ENCODE measurements around the gene AEBP1.
A peak's percentile ranks its signal among the peaks of the same experiment; 100 is the strongest.

AEBP1 gene

GRCh38 chr7:44155191-44156185 is 51.3 kb downstream of the AEBP1 start:
- Histone ChIP-seq H2BK15ac (replicated peaks; ENCODE audit: low read depth) (no peak overlapping the region), H3K27me3 (ENCODE audit: insufficient read depth, low read length, poor library complexity) (no peaks in the 10 kb centered on the region), H3K27ac (ENCODE audit: low read depth, low read length) (no peak overlapping the region), H3K56ac (ENCODE audit: low read length) (no peak overlapping the region), H4K5ac (ENCODE audit: low read length) (no peak overlapping the region), H2BK5ac (ENCODE audit: low read length) (no peak overlapping the region), H3K18ac (ENCODE audit: low read length) (no peak overlapping the region), H3K79me1 (ENCODE audit: low read length) (no peaks in the 10 kb centered on the region), H3K23ac (ENCODE audit: low read length) (no peak overlapping the region), H3K4ac (ENCODE audit: low read depth, low read length) (no peak overlapping the region), H3K4me1 (ENCODE audit: control insufficient read depth, low read depth, low read length) (no peaks in the 10 kb centered on the region), H3K4me3 (ENCODE audit: low read length) (no peak overlapping the region), H3K79me2 (ENCODE audit: control insufficient read depth, insufficient read depth, low read length) (no peaks in the 10 kb centered on the region), H2AK5ac (ENCODE audit: low read length) (no peak overlapping the region), H2BK120ac (ENCODE audit: low read depth, low read length) (no peak overlapping the region), H3K36me3 (ENCODE audit: control insufficient read depth, insufficient read depth, low read length) (no peaks in the 10 kb centered on the region), H3K9ac (ENCODE audit: low read length) (no peak overlapping the region), H4K8ac (ENCODE audit: low read depth, low read length) (no peak overlapping the region), H3K4me2 (ENCODE audit: low read length) (no peak overlapping the region)
- DNase-seq, result no peak
- WGBS (ENCODE audit: extremely low coverage, insufficient coverage, low lambda C conversion rate), result no CpG with 5 or more reads among the region's 8 CpGs

- Histone ChIP-seq H3K79me2 (ENCODE audit: control insufficient read depth, insufficient read depth, low read length) (no peaks in the 10 kb centered on the region), H3K18ac (ENCODE audit: low read length) (no peak overlapping the region), H2BK5ac (ENCODE audit: low read length) (no peak overlapping the region), H3K27me3 (ENCODE audit: insufficient read depth, low read length, poor library complexity) (no peaks in the 10 kb centered on the region), H2BK15ac (replicated peaks; ENCODE audit: low read depth) (no peak overlapping the region), H4K5ac (ENCODE audit: low read length) (no peak overlapping the region), H3K23ac (ENCODE audit: low read length) (no peak overlapping the region), H3K4me3 (ENCODE audit: low read length) (no peak overlapping the region), H3K4ac (ENCODE audit: low read depth, low read length) (no peak overlapping the region), H3K27ac (ENCODE audit: low read depth, low read length) (no peak overlapping the region), H3K56ac (ENCODE audit: low read length) (no peak overlapping the region), H2AK5ac (ENCODE audit: low read length) (no peak overlapping the region), H3K36me3 (ENCODE audit: control insufficient read depth, insufficient read depth, low read length) (no peaks in the 10 kb centered on the region), H2BK120ac (ENCODE audit: low read depth, low read length) (no peak overlapping the region), H3K4me2 (ENCODE audit: low read length) (no peak overlapping the region), H3K9ac (ENCODE audit: low read length) (no peak overlapping the region), H3K4me1 (ENCODE audit: control insufficient read depth, low read depth, low read length) (no peaks in the 10 kb centered on the region), H4K8ac (ENCODE audit: low read depth, low read length) (no peak overlapping the region), H3K79me1 (ENCODE audit: low read length) (no peaks in the 10 kb centered on the region)
- no CpG with 5 or more reads among the region's 4 CpGs for WGBS (ENCODE audit: extremely low coverage, insufficient coverage, low lambda C conversion rate)
- DNase-seq, result no peak
Observed at GRCh38 chr7:44156453-44157010, 52.4 kb downstream of the AEBP1 start.

- Histone ChIP-seq H4K8ac (ENCODE audit: low read depth, low read length) (no peak overlapping the region), H3K36me3 (ENCODE audit: control insufficient read depth, insufficient read depth, low read length) (no peaks in the 10 kb centered on the region), H3K23ac (ENCODE audit: low read length) (no peak overlapping the region), H2BK120ac (ENCODE audit: low read depth, low read length) (no peak overlapping the region), H3K79me2 (ENCODE audit: control insufficient read depth, insufficient read depth, low read length) (no peaks in the 10 kb centered on the region), H3K56ac (ENCODE audit: low read length) (no peak overlapping the region), H3K27ac (ENCODE audit: low read depth, low read length) (no peak overlapping the region), H3K4me2 (ENCODE audit: low read length) (no peak overlapping the region), H2AK5ac (ENCODE audit: low read length) (no peak overlapping the region), H3K4me3 (ENCODE audit: low read length) (no peak overlapping the region), H3K79me1 (ENCODE audit: low read length) (no peaks in the 10 kb centered on the region), H3K9ac (ENCODE audit: low read length) (no peak overlapping the region), H3K18ac (ENCODE audit: low read length) (no peak overlapping the region), H4K5ac (ENCODE audit: low read length) (no peak overlapping the region), H3K4me1 (ENCODE audit: control insufficient read depth, low read depth, low read length) (no peaks in the 10 kb centered on the region), H2BK15ac (replicated peaks; ENCODE audit: low read depth) (no peak overlapping the region), H3K4ac (ENCODE audit: low read depth, low read length) (no peak overlapping the region), H3K27me3 (ENCODE audit: insufficient read depth, low read length, poor library complexity) (no peaks in the 10 kb centered on the region), H2BK5ac (ENCODE audit: low read length) (no peak overlapping the region)
- DNase-seq, result peak; percentile 27
- WGBS (ENCODE audit: extremely low coverage, insufficient coverage, low lambda C conversion rate), result no CpG with 5 or more reads among the region's 15 CpGs
Observed at GRCh38 chr7:44157116-44158080, 53.3 kb downstream of the AEBP1 start.

DNA sequence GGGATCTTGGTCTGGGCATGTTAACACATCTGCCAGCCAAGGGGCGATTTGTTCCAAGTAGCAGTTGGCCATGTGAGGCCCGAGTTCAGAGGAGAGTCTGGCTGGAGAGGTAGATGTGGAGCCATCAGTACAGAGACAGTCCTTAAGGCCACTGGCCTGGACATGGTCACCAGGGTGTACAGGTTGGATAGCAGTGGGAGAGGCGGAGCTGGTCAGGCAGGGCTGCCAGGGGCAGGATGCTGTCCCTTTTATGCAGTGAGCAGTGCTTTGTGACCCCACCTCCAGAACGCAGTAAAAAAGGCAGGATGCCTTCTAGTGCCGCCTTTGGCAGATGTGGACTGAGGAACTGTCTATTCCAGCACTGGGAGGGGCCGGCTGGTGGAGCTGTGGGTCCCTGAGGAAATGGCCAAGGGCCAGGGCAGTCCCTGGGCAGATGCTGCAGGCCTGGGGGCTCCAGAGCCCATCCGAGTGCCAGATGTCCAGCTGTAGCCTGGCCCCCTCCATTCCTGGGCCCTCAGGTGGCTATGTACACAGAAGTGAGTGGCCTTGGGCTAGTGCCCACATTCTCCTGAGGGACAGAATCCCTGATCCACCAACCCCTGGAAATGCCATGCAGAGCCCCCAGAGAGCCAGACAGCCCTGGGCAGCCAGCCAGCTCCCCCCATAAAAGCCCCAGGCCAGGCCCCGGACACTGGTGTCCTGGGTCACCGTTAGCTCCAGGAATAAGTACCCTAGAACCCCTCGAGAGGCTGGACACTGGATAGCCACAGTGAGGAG is 54.1 kb downstream of the AEBP1 start:
- H3K79me2 ChIP-seq (ENCODE audit: control insufficient read depth, insufficient read depth, low read length), result no peaks in the 10 kb centered on the region
- no CpG with 5 or more reads among the region's 10 CpGs for WGBS (ENCODE audit: extremely low coverage, insufficient coverage, low lambda C conversion rate)
- no peaks in the 10 kb centered on the region for H3K79me1 ChIP-seq (ENCODE audit: low read length)
- peak overlapping the region; percentile 25 for H3K56ac ChIP-seq (ENCODE audit: low read length)
- no peaks in the 10 kb centered on the region for H3K4me1 ChIP-seq (ENCODE audit: control insufficient read depth, low read depth, low read length)
- no peak overlapping the region for H2AK5ac ChIP-seq (ENCODE audit: low read length)
- no peak overlapping the region for H3K4me3 ChIP-seq (ENCODE audit: low read length)
- H3K18ac ChIP-seq (ENCODE audit: low read length), result no peak overlapping the region
- H4K8ac ChIP-seq (ENCODE audit: low read depth, low read length), result no peak overlapping the region
- no peaks in the 10 kb centered on the region for H3K27me3 ChIP-seq (ENCODE audit: insufficient read depth, low read length, poor library complexity)
- no peak overlapping the region for H4K5ac ChIP-seq (ENCODE audit: low read length)
- H3K36me3 ChIP-seq (ENCODE audit: control insufficient read depth, insufficient read depth, low read length), result no peaks in the 10 kb centered on the region
- H2BK120ac ChIP-seq (ENCODE audit: low read depth, low read length), result no peak overlapping the region
- H2BK15ac ChIP-seq (replicated peaks; ENCODE audit: low read depth), result no peak overlapping the region
- no peak overlapping the region for H3K23ac ChIP-seq (ENCODE audit: low read length)
- no peak overlapping the region for H3K4me2 ChIP-seq (ENCODE audit: low read length)
- H3K27ac ChIP-seq (ENCODE audit: low read depth, low read length), result no peak overlapping the region
- H3K4ac ChIP-seq (ENCODE audit: low read depth, low read length), result no peak overlapping the region
- no peak overlapping the region for H3K9ac ChIP-seq (ENCODE audit: low read length)
- DNase-seq, result no peak
- no peak overlapping the region for H2BK5ac ChIP-seq (ENCODE audit: low read length)

- no peaks in the 10 kb centered on the region for H3K36me3 ChIP-seq (ENCODE audit: control insufficient read depth, insufficient read depth, low read length)
- H2AK5ac ChIP-seq (ENCODE audit: low read length), result no peak overlapping the region
- no peak overlapping the region for H2BK15ac ChIP-seq (replicated peaks; ENCODE audit: low read depth)
- H3K4me3 ChIP-seq (ENCODE audit: low read length), result no peak overlapping the region
- no peak overlapping the region for H2BK120ac ChIP-seq (ENCODE audit: low read depth, low read length)
- H3K79me2 ChIP-seq (ENCODE audit: control insufficient read depth, insufficient read depth, low read length), result no peaks in the 10 kb centered on the region
- H4K8ac ChIP-seq (ENCODE audit: low read depth, low read length), result no peak overlapping the region
- H2BK5ac ChIP-seq (ENCODE audit: low read length), result no peak overlapping the region
- H3K27ac ChIP-seq (ENCODE audit: low read depth, low read length), result no peak overlapping the region
- no peak overlapping the region for H3K23ac ChIP-seq (ENCODE audit: low read length)
- no peak overlapping the region for H3K4ac ChIP-seq (ENCODE audit: low read depth, low read length)
- H3K27me3 ChIP-seq (ENCODE audit: insufficient read depth, low read length, poor library complexity), result no peaks in the 10 kb centered on the region
- H4K5ac ChIP-seq (ENCODE audit: low read length), result no peak overlapping the region
- H3K9ac ChIP-seq (ENCODE audit: low read length), result no peak overlapping the region
- no peak overlapping the region for H3K18ac ChIP-seq (ENCODE audit: low read length)
- no peak for DNase-seq
- no peak overlapping the region for H3K4me2 ChIP-seq (ENCODE audit: low read length)
- H3K4me1 ChIP-seq (ENCODE audit: control insufficient read depth, low read depth, low read length), result no peaks in the 10 kb centered on the region
- no peaks in the 10 kb centered on the region for H3K79me1 ChIP-seq (ENCODE audit: low read length)
- H3K56ac ChIP-seq (ENCODE audit: low read length), result no peak overlapping the region
- no CpG with 5 or more reads among the region's 12 CpGs for whole genome bisulfite sequencing (ENCODE audit: extremely low coverage, insufficient coverage, low lambda C conversion rate)
Observed at GRCh38 chr7:44158873-44159631, 54.9 kb downstream of the AEBP1 start.

Measured in mesendoderm (in vitro differentiated cells).